Articular chondrocyte of knee joint (primary cell): Measurements from ENCODE around the gene STPG1. TPM values are rescaled to one million over a fixed set of nuclear protein-coding genes. Genes with fewer than 3 reads are reported as not detected.

Experiments used
- total RNA-seq: library from RNA; depleted of rRNA; stranded (reverse); fragments of >200 nt; gene quantifications from 2 replicates; pipeline ENCODE4 v1.2.3, GENCODE V29; 2012

Gene STPG1
- total RNA-seq = 9.3 and 12.2 TPM in 2 replicates

GRCh38 chr1:24413350-24414163, at the start of gene STPG1:
TSS of gene STPG1 (minus strand) at chr1:24413782. CDS start at chr1:24401388, 12,394 bp downstream.

GRCh38 chr1:24415334-24415909, 1.8 kb upstream of the STPG1 start, which contains the start of gene NIPAL3:
TSS of gene NIPAL3 (plus strand) at chr1:24415802. CDS start at chr1:24419548, 3,746 bp downstream.

GRCh38 chr1:24319312-24319863, 94.2 kb downstream of the STPG1 start, which contains the start of gene GRHL3:
TSS of gene GRHL3 (plus strand) at chr1:24319357. CDS start at chr1:24319552, 195 bp downstream.

Other genes with a start within 250 kb of the STPG1 start
- 0.13 and 0.22 TPM in 2 replicates for gene IFNLR1, start 226.5 kb downstream of the STPG1 start, total RNA-seq
- 0.11 and 0.26 TPM in 2 replicates for gene GRHL3, start 94.4 kb downstream of the STPG1 start, total RNA-seq
- gene NIPAL3, start 2.0 kb upstream of the STPG1 start, total RNA-seq = 51.7 and 56.6 TPM in 2 replicates
- 11.1 and 13.2 TPM in 2 replicates for gene RCAN3, start 89.1 kb upstream of the STPG1 start, total RNA-seq
- gene NCMAP, start 142.3 kb upstream of the STPG1 start, total RNA-seq = not detected in 2 replicates
- gene SRRM1, start 229.5 kb upstream of the STPG1 start, total RNA-seq = 63.6 and 76.7 TPM in 2 replicates